Spleen (tissue), 11 donors: ENCODE results near the gene SARS1. TPM values are rescaled to one million over a fixed set of nuclear protein-coding genes. Genes with fewer than 3 reads are reported as not detected.

Experiments
- DNase-seq: peaks from one replicate; pipeline ENCODE4 v3.0.0-alpha.2; 2020
- H3K27ac ChIP-seq, 8 donors: fragments of 200-600 bp; sonication (generic) in 7 of 8; 1 replicate in 4 of 8; 2 replicates in 4 of 8; pipeline versions ENCODE4 v1.5.0 to v1.8.0; 2016 to 2021; ENCODE audit warnings: inconsistent platforms in 4 of 8, mild to moderate bottlenecking in 4 of 8, moderate library complexity in 1 of 8
- H3K27me3 ChIP-seq, 7 donors: fragments of 200-600 bp; sonication (generic) in 6 of 7; replicated peaks in 1 of 7; 1 replicate in 4 of 7; 2 replicates in 3 of 7; pipeline versions ENCODE4 v1.5.0 to v1.8.0; 2016 to 2021; ENCODE audit warnings: inconsistent platforms in 3 of 7, mild to moderate bottlenecking in 1 of 7
- H3K36me3 ChIP-seq, 6 donors: fragments of 200-600 bp; sonication (generic) in 5 of 6; 1 replicate in 4 of 6; 2 replicates in 2 of 6; pipeline versions ENCODE4 v1.5.0 to v1.8.0; 2016 to 2021; ENCODE audit warnings: inconsistent platforms in 2 of 6
- H3K4me1 ChIP-seq, 6 donors: fragments of 200-600 bp; sonication (generic) in 5 of 6; 1 replicate in 3 of 6; 2 replicates in 3 of 6; pipeline versions ENCODE4 v1.5.0 to v1.8.0; 2016 to 2021; ENCODE audit warnings: inconsistent platforms in 3 of 6
- H3K4me3 ChIP-seq, 8 donors: fragments of 200-600 bp; sonication (generic) in 7 of 8; 1 replicate in 4 of 8; 2 replicates in 4 of 8; pipeline versions ENCODE4 v1.5.0 to v1.8.0; 2016 to 2021; ENCODE audit warnings: inconsistent platforms in 4 of 8, mild to moderate bottlenecking in 4 of 8, moderate library complexity in 2 of 8
- H3K9me3 ChIP-seq, 8 donors: fragments of 200-600 bp; sonication (generic) in 7 of 8; 1 replicate in 4 of 8; 2 replicates in 4 of 8; pipeline versions ENCODE4 v1.5.0 to v1.8.0; 2016 to 2021; ENCODE audit warnings: inconsistent platforms in 4 of 8
- CTCF ChIP-seq, 11 experiments: fragments of 200-600 bp in 7 of 11; fragments of 450-650 bp in 4 of 11; sonication (generic) in 4 of 11; IDR thresholded peaks in 8 of 11; conservative IDR thresholded peaks in 3 of 11; 1 replicate in 7 of 11; 2 replicates in 4 of 11; pipeline versions ENCODE4 v1.4.0 to v1.8.0; 2016 to 2021; ENCODE audit warnings: antibody characterized with exemption in 11 of 11, inconsistent platforms in 4 of 11, mild to moderate bottlenecking in 1 of 11
- POLR2A ChIP-seq, 3 donors: fragments of 450-650 bp; IDR thresholded peaks; one replicate each; pipeline ENCODE4 v1.5.1; 2017; ENCODE audit warnings: antibody characterized with exemption in 3 of 3, mild to moderate bottlenecking in 1 of 3
- POLR2AphosphoS5 ChIP-seq, 3 donors: sonication (generic); formaldehyde crosslinking; IDR thresholded peaks; one replicate each; pipeline ENCODE4 v1.5.1; 2017; ENCODE audit warnings: antibody characterized with exemption in 3 of 3
- WGBS, 5 donors: extraction: QIAGEN DNeasy Blood & Tissue Kit in 3 of 5; methylation state at CpG; one replicate each; pipeline versions ENCODE4 v1.1.5 to v1.1.7; 2013 to 2018; 5-methylcytosine and 5-hydroxymethylcytosine counted together
- intact Hi-C: fragments of 100-400 bp; cut with DNase I; formaldehyde crosslinking; loops from one replicate; pipeline ENCODE4 v1.15.0; 2023; ENCODE audit warnings: low total_unique reads
- polyA plus RNA-seq, 3 donors: library from polyadenylated mRNA; stranded (reverse); fragments of 200-250 nt; gene quantifications; one replicate each; pipeline ENCODE4 v1.2.1, GENCODE V29; 2013
- total RNA-seq, 7 donors: library from RNA; depleted of rRNA in 3 of 7; stranded (reverse); fragments of >200 nt in 3 of 7; fragmentation: NEBNext Ultra II Directional in 4 of 7; extraction: Animal tissue kit (Norgen Biotek cat#: 25700) in 4 of 7; gene quantifications; one replicate each; pipeline versions ENCODE4 v1.1.0 to v1.2.1, GENCODE V29; 2016 to 2021
- donor health status: healthy with polysubstance abuse.
- donor health status: DM: no; HTN: no; CAD: no; lungs with moderate emphysema.
- donor health status: DM: no; HTN: no; CAD: no.
- donor health status: Bipolar disorder and iron deficiency.
- donor health status: healthy.
- donor health status: DM: no; HTN: no; CAD: no.
- donor health status: DM: yes; HTN: yes; CAD: no.

The SARS1 gene
- total and polyA plus RNA-seq, 10 donors, result 47.2 to 138 (median 99.0) TPM

DNA sequence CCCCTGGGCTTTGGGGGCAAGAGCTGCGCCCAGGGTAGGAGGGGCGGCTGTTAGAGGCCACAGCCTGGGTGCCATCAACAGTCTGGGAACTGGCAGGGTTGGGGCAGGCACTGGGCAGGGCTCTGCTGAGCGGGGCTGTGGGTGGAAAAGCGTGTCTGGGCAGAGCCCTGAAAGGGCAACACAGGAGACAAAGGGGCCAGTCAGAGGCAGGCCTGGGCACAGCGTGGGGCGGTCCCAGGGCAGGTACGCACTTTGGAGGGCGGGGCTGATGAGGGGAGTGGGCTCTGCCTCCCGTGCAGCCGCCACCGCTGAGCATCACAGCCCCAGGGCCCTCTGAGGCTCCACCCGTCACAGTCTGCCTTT lies 49.5 kb downstream of the SARS1 start:
- no peak overlapping the region for H3K27ac ChIP-seq
- H3K4me3 ChIP-seq, result no peak overlapping the region
- WGBS, 5 donors, result 62 to 75% (median 62%) methylated on average over 10 to 12 of the region's 12 CpGs
- DNase-seq, result no peak
- H3K9me3 ChIP-seq, result no peaks in the 10 kb centered on the region
- H3K4me1 ChIP-seq, result peaks cover 0 to 11% (median 7%) of the 10 kb centered on the region in 6 donors
- peaks cover 0 to 10% (median 0%) of the 10 kb centered on the region in 7 donors for H3K27me3 ChIP-seq
- intact Hi-C loops, result no loop called here
- no peak for TF ChIP-seq CTCF (IDR thresholded peaks at IDR 0.05 in 8 of 11, conservative IDR thresholded peaks at IDR 0.05 in 3 of 11)
- TF ChIP-seq POLR2AphosphoS5 (IDR thresholded peaks at IDR 0.05), result no peak
- TF ChIP-seq POLR2A (IDR thresholded peaks at IDR 0.05), result no peak
- no peaks in the 10 kb centered on the region for H3K36me3 ChIP-seq

- peaks cover 0 to 11% (median 7%) of the 10 kb centered on the region in 6 donors for H3K4me1 ChIP-seq
- DNase-seq, result peak; percentile 94
- TF ChIP-seq POLR2AphosphoS5 (IDR thresholded peaks at IDR 0.05) (peak; percentile 54 to 81 (median 76)), POLR2A (IDR thresholded peaks at IDR 0.05) (no peak), CTCF (IDR thresholded peaks at IDR 0.05 in 8 of 11, conservative IDR thresholded peaks at IDR 0.05 in 3 of 11) (peak; percentile 90 to 100 (median 97))
- H3K9me3 ChIP-seq, result no peaks in the 10 kb centered on the region
- H3K27me3 ChIP-seq, result peaks cover 0 to 10% (median 0%) of the 10 kb centered on the region in 7 donors
- WGBS, 5 donors, result 21 to 54% (median 50%) methylated on average over 16 to 29 of the region's 29 CpGs
- H3K36me3 ChIP-seq, result no peaks in the 10 kb centered on the region
- H3K27ac ChIP-seq, result no peak overlapping the region
- intact Hi-C loops, result no loop called here
- H3K4me3 ChIP-seq, result no peak overlapping the region
These were observed 50.1 kb downstream of the SARS1 start for GRCh38 chr1:109263597-109264378.

DNA sequence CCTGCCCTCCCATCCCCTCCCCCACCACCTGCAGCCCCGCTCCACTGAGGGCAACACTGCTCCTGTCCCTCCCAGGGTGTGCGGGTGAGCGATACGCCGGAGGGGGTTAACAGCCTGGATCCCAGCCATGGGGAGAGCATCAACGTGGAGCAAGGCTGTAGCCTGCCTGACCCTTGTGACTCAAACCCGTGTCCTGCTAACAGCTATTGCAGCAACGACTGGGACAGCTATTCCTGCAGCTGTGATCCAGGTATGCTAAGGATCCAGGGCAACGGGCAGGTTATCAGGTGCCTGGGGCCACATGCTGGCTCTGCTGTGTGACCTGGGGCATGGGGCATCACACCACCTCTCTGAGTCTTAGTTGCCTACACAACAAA lies 50.6 kb downstream of the SARS1 start:
- intact Hi-C loops, result no loop called here
- H3K4me1 ChIP-seq, result peaks cover 0 to 11% (median 7%) of the 10 kb centered on the region in 6 donors
- peaks cover 0 to 10% (median 0%) of the 10 kb centered on the region in 7 donors for H3K27me3 ChIP-seq
- TF ChIP-seq CTCF (IDR thresholded peaks at IDR 0.05 in 8 of 11, conservative IDR thresholded peaks at IDR 0.05 in 3 of 11) (no peak), POLR2A (IDR thresholded peaks at IDR 0.05) (no peak), POLR2AphosphoS5 (IDR thresholded peaks at IDR 0.05) (no peak)
- H3K27ac ChIP-seq, result no peak overlapping the region
- no peaks in the 10 kb centered on the region for H3K9me3 ChIP-seq
- no peak overlapping the region for H3K4me3 ChIP-seq
- H3K36me3 ChIP-seq, result no peaks in the 10 kb centered on the region
- no peak for DNase-seq
- WGBS, 5 donors, result 76 to 84% (median 80%) methylated on average over 6 to 9 of the region's 9 CpGs; no CpG with 5 or more reads in 1 of the 5 donors

- DNase-seq, result no peak
- H3K36me3 ChIP-seq, result no peaks in the 10 kb centered on the region
- intact Hi-C loops, result no loop called here
- H3K9me3 ChIP-seq, result no peaks in the 10 kb centered on the region
- H3K4me1 ChIP-seq, result peaks cover 0 to 11% (median 7%) of the 10 kb centered on the region in 6 donors
- H3K27me3 ChIP-seq, result peaks cover 0 to 10% (median 0%) of the 10 kb centered on the region in 7 donors
- no peak overlapping the region for H3K4me3 ChIP-seq
- no peak overlapping the region for H3K27ac ChIP-seq
- TF ChIP-seq POLR2A (IDR thresholded peaks at IDR 0.05) (no peak), CTCF (IDR thresholded peaks at IDR 0.05 in 8 of 11, conservative IDR thresholded peaks at IDR 0.05 in 3 of 11) (no peak), POLR2AphosphoS5 (IDR thresholded peaks at IDR 0.05) (no peak)
- 86 to 93% (median 90%) methylated on average over 2 to 4 of the region's 4 CpGs for WGBS, 5 donors
These were observed 51.3 kb downstream of the SARS1 start for GRCh38 chr1:109265016-109265415.
